Lower leg skin (tissue), 4 donors: ENCODE results near the gene RAB3IP. TPM values are rescaled to one million over a fixed set of nuclear protein-coding genes. Genes with fewer than 3 reads are reported as not detected.
A peak's percentile ranks its signal among the peaks of the same experiment; 100 is the strongest.

Experiments
- DNase-seq, 2 donors: peaks; one replicate each; pipeline ENCODE4 v3.0.0-alpha.2; 2019; ENCODE audit warnings: low spot score in 2 of 2
- H3K4me3 ChIP-seq: fragments of 200-600 bp; sonication (generic); 2 replicates; pipeline ENCODE4 v1.5.1; 2017; ENCODE audit warnings: mild to moderate bottlenecking, low read depth; ENCODE audit not compliant: poor library complexity, severe bottlenecking
- POLR2A ChIP-seq, 2 donors: fragments of 450-650 bp; IDR thresholded peaks; one replicate each; pipeline ENCODE4 v1.6.1; 2016 to 2017; ENCODE audit warnings: antibody characterized with exemption in 2 of 2, mild to moderate bottlenecking in 1 of 2, moderate library complexity in 1 of 2
- WGBS, 2 donors: methylation state at CpG; one replicate each; pipeline ENCODE4 v1.1.5; 2018; 5-methylcytosine and 5-hydroxymethylcytosine counted together
- intact Hi-C: fragments of 100-400 bp; cut with DNase I; formaldehyde crosslinking; loops from one replicate; pipeline ENCODE4 v1.15.0; 2023; ENCODE audit warnings: low total_unique reads
- total RNA-seq, 4 donors: library from RNA; depleted of rRNA; stranded (reverse); fragments of >200 nt; gene quantifications; one replicate each; pipeline ENCODE4 v1.1.0, GENCODE V29; 2016
- TF ChIP-seq, protein P1 (sequence below), 3 donors: fragments of 450-650 bp; IDR thresholded peaks; one replicate each; pipeline ENCODE4 v1.5.1; 2016; ENCODE audit warnings: antibody characterized with exemption in 3 of 3, mild to moderate bottlenecking in 3 of 3, moderate library complexity in 2 of 3

The RAB3IP gene
- total RNA-seq, 4 donors from 2014 or later: 11.3 to 30.0 (median 21.4) TPM

DNA sequence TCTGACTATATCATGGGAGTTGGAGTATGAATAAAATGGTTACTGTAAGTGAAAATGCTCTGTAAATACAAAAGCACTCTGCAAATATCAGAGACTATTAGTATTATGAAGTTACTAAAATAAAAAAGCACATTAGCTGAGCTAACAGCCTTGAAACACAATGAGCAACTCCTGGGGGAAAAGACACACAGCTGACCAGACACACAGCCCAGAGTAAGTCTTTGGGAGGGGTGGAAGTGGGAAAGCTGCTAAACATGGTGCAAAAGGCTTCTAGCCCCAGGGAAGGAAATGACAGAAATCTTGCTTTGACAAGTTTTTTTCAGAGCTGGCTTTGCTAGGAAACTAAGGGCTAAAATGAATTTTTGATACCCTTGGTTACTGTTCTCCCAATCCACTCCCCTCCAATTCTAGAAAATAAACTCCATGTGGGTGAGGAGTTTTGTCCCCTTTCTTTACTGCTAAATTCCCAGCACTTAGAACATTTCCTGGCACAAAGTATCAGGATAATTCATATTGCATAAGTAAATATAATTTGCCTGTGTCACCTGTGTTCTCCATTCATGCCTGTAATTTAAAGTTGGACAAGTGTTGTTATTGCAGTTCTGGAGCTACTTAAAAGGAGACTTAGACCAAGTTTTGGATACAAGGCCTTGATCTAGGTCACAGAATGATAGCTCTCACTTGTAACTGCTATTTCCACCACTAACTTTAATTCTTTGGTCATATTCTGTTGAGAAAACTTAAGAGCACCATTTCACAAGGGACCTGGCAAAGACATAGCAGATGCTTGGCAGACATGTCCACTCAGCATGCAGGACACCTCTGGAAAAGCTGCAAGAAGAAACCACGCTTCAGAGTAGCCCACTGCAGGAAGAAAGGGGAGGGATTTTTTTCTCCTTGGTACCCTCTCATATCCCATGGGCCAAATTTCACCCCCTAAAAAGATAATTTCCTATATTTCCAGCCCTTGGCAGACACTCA lies 19.0 kb upstream of the RAB3IP start:
- WGBS, 2 donors: 79 to 91% methylated on average over 1 of the region's 1 CpG
- H3K4me3 ChIP-seq: no peak overlapping the region
- TF ChIP-seq POLR2A (IDR thresholded peaks at IDR 0.05): no peak
- TF ChIP-seq, protein P1, sequence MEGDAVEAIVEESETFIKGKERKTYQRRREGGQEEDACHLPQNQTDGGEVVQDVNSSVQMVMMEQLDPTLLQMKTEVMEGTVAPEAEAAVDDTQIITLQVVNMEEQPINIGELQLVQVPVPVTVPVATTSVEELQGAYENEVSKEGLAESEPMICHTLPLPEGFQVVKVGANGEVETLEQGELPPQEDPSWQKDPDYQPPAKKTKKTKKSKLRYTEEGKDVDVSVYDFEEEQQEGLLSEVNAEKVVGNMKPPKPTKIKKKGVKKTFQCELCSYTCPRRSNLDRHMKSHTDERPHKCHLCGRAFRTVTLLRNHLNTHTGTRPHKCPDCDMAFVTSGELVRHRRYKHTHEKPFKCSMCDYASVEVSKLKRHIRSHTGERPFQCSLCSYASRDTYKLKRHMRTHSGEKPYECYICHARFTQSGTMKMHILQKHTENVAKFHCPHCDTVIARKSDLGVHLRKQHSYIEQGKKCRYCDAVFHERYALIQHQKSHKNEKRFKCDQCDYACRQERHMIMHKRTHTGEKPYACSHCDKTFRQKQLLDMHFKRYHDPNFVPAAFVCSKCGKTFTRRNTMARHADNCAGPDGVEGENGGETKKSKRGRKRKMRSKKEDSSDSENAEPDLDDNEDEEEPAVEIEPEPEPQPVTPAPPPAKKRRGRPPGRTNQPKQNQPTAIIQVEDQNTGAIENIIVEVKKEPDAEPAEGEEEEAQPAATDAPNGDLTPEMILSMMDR (IDR thresholded peaks at IDR 0.05): no peak
- DNase-seq: no peak
- intact Hi-C loops: no loop called here

DNA sequence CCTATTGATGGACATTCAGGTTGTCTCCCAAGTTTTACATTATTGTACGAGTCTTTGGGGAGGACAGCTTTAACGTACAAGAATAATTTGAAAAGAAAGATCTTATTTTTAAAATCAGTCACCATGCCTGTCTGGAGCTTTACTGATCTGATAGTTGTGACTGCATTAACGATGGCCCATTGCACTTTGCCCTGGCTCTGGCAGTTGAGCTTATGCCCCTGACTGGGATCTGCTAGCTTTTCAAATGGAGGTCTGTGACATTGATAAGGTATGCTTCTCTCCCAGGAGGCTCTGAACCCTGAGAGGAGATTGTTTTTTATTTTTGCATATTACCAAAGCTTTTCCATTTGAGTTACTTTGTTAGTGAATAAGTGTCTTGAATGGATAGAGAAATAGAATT lies 17.9 kb upstream of the RAB3IP start:
- DNase-seq: no peak
- intact Hi-C loops: no loop called here
- 83 to 90% methylated on average over 3 of the region's 3 CpGs for WGBS, 2 donors
- TF ChIP-seq, protein P1 (IDR thresholded peaks at IDR 0.05): no peak
- no peak for TF ChIP-seq POLR2A (IDR thresholded peaks at IDR 0.05)
- H3K4me3 ChIP-seq: no peak overlapping the region

DNA sequence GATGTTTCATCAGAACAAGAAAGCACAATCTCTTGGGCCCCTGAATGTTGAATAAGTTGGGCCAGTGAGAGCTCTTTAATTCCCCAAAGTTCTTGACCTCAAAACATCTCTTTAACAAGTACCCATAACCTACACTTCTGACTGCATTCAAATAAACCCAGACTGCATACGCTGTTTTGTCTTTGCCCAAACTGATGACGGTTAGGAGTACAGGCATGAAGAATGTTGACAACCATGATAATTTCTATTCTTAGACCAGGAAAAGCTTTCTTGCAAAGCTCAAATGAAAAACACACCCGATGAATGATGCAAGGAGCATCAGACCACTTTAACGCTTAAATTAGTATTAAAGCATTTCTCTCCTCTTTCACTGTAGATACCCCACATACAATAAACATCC lies 11.7 kb upstream of the RAB3IP start:
- no peak for TF ChIP-seq POLR2A (IDR thresholded peaks at IDR 0.05)
- 66 to 67% methylated on average over 4 of the region's 4 CpGs for WGBS, 2 donors
- intact Hi-C loops: no loop called here
- no peak for DNase-seq
- H3K4me3 ChIP-seq: no peak overlapping the region

DNA sequence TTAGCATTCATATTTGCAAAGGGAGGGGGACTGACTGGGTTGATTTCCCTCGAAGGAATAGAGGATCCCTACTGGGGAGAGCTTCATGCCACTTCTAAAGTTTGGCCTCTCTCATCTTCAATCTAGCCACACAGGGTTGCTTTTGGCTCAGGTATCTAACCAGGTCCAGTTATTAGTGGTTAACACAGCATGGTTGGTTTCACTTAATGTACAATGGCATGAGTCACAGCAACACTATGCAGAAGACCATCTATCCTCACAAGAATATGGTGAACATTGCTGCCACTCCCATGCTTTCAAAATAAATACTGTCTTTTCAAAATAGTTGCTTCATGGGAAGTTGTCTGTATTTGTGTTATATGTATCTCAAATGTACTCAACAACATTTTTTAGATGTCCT lies 6.6 kb upstream of the RAB3IP start:
- TF ChIP-seq POLR2A (IDR thresholded peaks at IDR 0.05): no peak
- TF ChIP-seq, protein P1 (IDR thresholded peaks at IDR 0.05): no peak
- intact Hi-C loops: no loop called here
- no peak for DNase-seq
- 50 to 64% methylated on average over 1 of the region's 1 CpG for WGBS, 2 donors
- H3K4me3 ChIP-seq: no peak overlapping the region

DNA sequence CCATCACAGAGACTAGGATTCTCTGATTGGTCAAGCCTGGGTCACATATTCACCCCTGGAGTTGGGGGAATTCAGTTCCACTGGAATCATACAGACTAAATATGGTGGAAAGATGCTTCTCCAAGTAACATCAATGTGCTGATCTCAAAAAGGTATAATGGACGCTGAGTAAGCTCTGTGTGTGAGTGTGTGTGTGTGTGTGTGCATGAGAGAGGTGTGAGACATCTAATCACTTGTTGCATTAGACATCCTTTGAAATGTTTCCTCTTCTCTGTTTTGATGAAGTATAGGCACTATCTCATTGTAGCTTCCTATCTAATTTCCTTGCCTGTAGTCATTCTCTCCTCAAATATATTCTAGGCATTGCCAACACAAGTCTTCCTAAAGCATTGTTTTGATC lies 5.0 kb upstream of the RAB3IP start:
- intact Hi-C loops: no loop called here
- TF ChIP-seq, protein P1 (IDR thresholded peaks at IDR 0.05): no peak
- TF ChIP-seq POLR2A (IDR thresholded peaks at IDR 0.05): no peak
- 77 to 94% methylated on average over 1 of the region's 1 CpG for WGBS, 2 donors
- H3K4me3 ChIP-seq: no peak overlapping the region
- DNase-seq: no peak

DNA sequence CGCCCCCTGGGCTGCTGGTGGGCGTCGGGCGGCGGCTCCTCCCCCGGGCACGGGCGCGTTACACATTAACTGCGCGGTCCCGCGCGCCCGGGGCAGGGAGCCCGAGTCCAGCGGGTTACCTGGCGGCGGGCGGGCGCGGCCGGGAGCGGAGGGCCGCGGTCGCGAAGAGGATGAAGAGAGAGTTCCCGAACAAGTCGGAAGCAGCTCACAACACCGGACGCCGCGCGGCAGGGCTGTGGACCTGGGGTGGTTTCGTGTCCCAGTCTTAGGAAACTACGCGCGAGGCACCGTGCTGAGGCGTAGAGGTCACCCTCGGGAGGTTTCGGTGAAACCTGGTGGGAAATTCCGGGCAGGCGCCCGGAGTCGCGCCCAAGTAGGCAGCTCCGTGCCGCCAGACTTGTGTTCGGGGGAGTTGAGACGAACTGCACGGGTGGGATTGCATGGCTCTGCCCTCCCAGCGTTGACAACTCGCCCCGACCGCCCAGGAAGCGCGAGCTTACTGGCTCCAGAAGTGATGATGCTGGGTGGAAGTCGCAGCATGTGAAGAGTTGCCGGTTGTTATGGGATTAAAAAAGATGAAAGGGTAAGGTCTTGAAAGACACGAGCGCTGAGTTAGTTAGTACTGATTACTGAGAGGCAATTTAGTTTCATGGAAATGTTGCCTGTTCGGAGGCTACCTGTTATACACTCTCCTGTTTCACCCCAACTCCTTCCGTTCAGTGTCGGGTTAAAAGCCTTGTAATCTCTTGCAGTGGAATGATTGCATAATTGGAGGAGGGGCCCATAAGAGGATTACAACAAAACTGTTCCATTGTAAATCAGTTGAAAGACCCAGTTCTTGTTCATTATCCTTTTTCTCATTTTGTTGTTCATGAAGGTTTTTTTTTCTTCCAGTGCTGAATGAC lies 879 bp downstream of the RAB3IP start:
- WGBS, 2 donors: 0 to 1% methylated on average over 37 to 45 of the region's 66 CpGs
- TF ChIP-seq, protein P1 (IDR thresholded peaks at IDR 0.05): no peak
- no peak for TF ChIP-seq POLR2A (IDR thresholded peaks at IDR 0.05)
- peak overlapping the region; percentile 90 for H3K4me3 ChIP-seq
- intact Hi-C loops: no loop called here
- peak; percentile 16 to 87 for DNase-seq
